GM12878 (cell line): ENCODE data around the gene JUND. TPM values are rescaled to one million over a fixed set of nuclear protein-coding genes. Genes with fewer than 3 reads are reported as not detected.

Experiments used
- ATF2 ChIP-seq: IDR thresholded peaks from 2 replicates; pipeline ENCODE4 v1.6.1; 2012; ENCODE audit warnings: low read length, inconsistent platforms
- CREB1 ChIP-seq: IDR thresholded peaks from 2 replicates; pipeline ENCODE4 v1.6.1; 2012; ENCODE audit warnings: low read depth, mild to moderate bottlenecking, inconsistent platforms
- CUX1 ChIP-seq: IDR thresholded peaks from 2 replicates; pipeline ENCODE4 v1.6.1; 2012; ENCODE audit warnings: improper control_type of control experiment, low read depth, low read length; ENCODE audit not compliant: insufficient replicate concordance
- EZH2 ChIP-seq: IDR thresholded peaks from 2 replicates; pipeline ENCODE4 v1.6.1; 2012; ENCODE audit warnings: low read depth, mild to moderate bottlenecking, control low read depth, inconsistent platforms, low read length, borderline replicate concordance; ENCODE audit not compliant: control insufficient read depth
- JUND ChIP-seq: IDR thresholded peaks from 2 replicates; pipeline ENCODE4 v1.6.1; 2012; ENCODE audit warnings: low read depth, mild to moderate bottlenecking, low read length, improper control_type of control experiment, moderate library complexity
- LARP7 ChIP-seq: fragments of 450-650 bp; IDR thresholded peaks from 2 replicates; pipeline ENCODE4 v1.6.1; 2017; ENCODE audit warnings: mild to moderate bottlenecking
- MTA3 ChIP-seq: IDR thresholded peaks from 2 replicates; pipeline ENCODE4 v1.6.1; 2012; ENCODE audit warnings: low read length, inconsistent platforms, borderline replicate concordance
- NFIC ChIP-seq: IDR thresholded peaks from 2 replicates; pipeline ENCODE4 v1.6.1; 2012; ENCODE audit warnings: low read depth, mild to moderate bottlenecking, inconsistent platforms, low read length, moderate library complexity
- SKIL ChIP-seq: fragments of 450-650 bp; IDR thresholded peaks from 2 replicates; pipeline ENCODE4 v1.6.1; 2017; ENCODE audit warnings: mild to moderate bottlenecking, low read depth, inconsistent platforms; ENCODE audit not compliant: poor library complexity, severe bottlenecking
- SP1 ChIP-seq: IDR thresholded peaks from one replicate; pipeline ENCODE4 v1.6.1; 2011; ENCODE audit warnings: low read depth, low read length
- TCF3 ChIP-seq: IDR thresholded peaks from 2 replicates; pipeline ENCODE4 v1.6.1; 2012; ENCODE audit warnings: low read depth, mild to moderate bottlenecking, low read length, borderline replicate concordance; ENCODE audit not compliant: insufficient read depth
- USF2 ChIP-seq: IDR thresholded peaks from 2 replicates; pipeline ENCODE4 v1.6.1; 2011; ENCODE audit warnings: low read depth, low read length, improper control_type of control experiment, borderline replicate concordance
- ZNF207 ChIP-seq: fragments of 450-650 bp; IDR thresholded peaks from 2 replicates; pipeline ENCODE4 v1.6.1; 2014; ENCODE audit warnings: antibody characterized with exemption, mild to moderate bottlenecking, borderline replicate concordance
- ZNF217 ChIP-seq: fragments of 450-650 bp; IDR thresholded peaks from 2 replicates; pipeline ENCODE4 v1.6.1; 2017; ENCODE audit warnings: antibody characterized with exemption, mild to moderate bottlenecking
- polyA plus RNA-seq, 11 experiments: library from polyadenylated mRNA; depleted of rRNA in 4 of 11; unstranded in 6 of 11; stranded (reverse) in 5 of 11; fragments of >200 nt; fragmentation: Nextera tagmentation in 4 of 11; fragmentation: Illumina TruSeq in 1 of 11; extraction: Ambion mirVana in 4 of 11; extraction: Trizol in 1 of 11; gene quantifications; 1 replicate in 1 of 11; 2 replicates in 10 of 11; pipeline versions ENCODE4 v1.2.1 to v1.2.3, GENCODE V29; 2011 to 2016; ENCODE audit warnings: inconsistent platforms in 2 of 11, missing spikeins in 2 of 11, low read depth in 1 of 11
- total RNA-seq, 4 experiments: library from RNA; depleted of rRNA in 3 of 4; stranded (reverse); fragments of >200 nt in 3 of 4; fragmentation: Illumina TruSeq in 1 of 4; extraction: Trizol in 1 of 4; gene quantifications; 2 replicates each; pipeline versions ENCODE4 v1.2.1 to v1.2.3, GENCODE V29; 2013 to 2021
- TF ChIP-seq, protein P1 (sequence below): IDR thresholded peaks from 2 replicates; pipeline ENCODE4 v1.6.1; 2011; ENCODE audit warnings: borderline replicate concordance, low read depth, mild to moderate bottlenecking, moderate library complexity, mixed read lengths, low read length; ENCODE audit not compliant: insufficient read depth; ENCODE audit errors: extremely low read length
- TF ChIP-seq, protein P2 (sequence below): IDR thresholded peaks from 2 replicates; pipeline ENCODE4 v1.6.1; 2011; ENCODE audit warnings: borderline replicate concordance, low read depth, mild to moderate bottlenecking, moderate library complexity, low read length; ENCODE audit not compliant: insufficient read depth, poor library complexity, severe bottlenecking

Gene JUND
- total and polyA plus RNA-seq, 10 of the 15 experiments (the other 5 are each of a cell fraction or from before 2014, with no cell fraction given) = 7.4 to 164 (median 18.8) TPM

DNA sequence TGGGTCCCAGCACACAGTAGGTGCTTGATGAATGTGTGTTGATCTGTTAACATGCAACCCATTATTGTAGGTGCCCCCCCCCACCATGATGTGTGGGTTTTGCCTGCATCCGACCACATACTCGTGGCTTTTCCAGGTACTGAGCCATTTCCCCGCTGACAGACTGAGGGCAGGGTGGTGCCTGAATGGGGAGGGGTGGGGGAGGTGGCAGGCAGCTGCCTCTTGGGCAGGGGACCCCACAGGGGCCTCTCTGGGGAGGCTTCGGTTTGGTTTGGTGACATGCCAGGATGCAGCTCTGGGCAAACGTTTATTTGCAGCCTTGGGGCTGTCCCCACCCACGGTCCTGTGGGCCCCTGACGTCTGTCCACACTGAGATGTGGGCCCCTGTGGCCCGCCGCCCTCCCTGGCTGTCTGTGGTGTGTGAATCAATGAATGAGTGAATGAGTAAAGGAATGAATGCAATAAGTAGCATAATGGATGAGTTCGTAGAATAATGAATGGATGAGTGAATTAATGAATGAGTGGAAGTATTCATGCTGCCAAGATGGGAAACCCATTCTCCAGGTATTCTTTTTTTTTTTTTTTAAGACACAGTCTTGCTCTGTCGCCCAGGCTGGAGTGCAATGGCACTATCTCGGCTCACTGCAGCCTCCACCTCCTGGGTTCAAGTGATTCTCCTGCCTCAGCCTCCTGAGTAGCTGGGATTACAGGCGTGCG lies 9.0 kb upstream of the JUND start (continued):
- TF ChIP-seq CUX1 (no peak), MTA3 (peak; percentile 90; the same call in 1 of the 2 replicates), LARP7 (peak; percentile 48; the same call in 1 of the 2 replicates), USF2 (no peak), SP1 (peak; percentile 92), EZH2 (no peak), ZNF207 (no peak), ZNF217 (peak; percentile 80), TCF3 (peak; percentile 87), ATF2 (peak; percentile 67; the same call in 1 of the 2 replicates), JUND (no peak), NFIC (peak; percentile 57; the same call in 1 of the 2 replicates), SKIL (peak; percentile 88), CREB1 (peak; percentile 76)
- TF ChIP-seq, protein P1, sequence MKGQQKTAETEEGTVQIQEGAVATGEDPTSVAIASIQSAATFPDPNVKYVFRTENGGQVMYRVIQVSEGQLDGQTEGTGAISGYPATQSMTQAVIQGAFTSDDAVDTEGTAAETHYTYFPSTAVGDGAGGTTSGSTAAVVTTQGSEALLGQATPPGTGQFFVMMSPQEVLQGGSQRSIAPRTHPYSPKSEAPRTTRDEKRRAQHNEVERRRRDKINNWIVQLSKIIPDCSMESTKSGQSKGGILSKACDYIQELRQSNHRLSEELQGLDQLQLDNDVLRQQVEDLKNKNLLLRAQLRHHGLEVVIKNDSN = no peak
- TF ChIP-seq, protein P2, sequence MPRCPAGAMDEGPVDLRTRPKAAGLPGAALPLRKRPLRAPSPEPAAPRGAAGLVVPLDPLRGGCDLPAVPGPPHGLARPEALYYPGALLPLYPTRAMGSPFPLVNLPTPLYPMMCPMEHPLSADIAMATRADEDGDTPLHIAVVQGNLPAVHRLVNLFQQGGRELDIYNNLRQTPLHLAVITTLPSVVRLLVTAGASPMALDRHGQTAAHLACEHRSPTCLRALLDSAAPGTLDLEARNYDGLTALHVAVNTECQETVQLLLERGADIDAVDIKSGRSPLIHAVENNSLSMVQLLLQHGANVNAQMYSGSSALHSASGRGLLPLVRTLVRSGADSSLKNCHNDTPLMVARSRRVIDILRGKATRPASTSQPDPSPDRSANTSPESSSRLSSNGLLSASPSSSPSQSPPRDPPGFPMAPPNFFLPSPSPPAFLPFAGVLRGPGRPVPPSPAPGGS = peak; percentile 99
